K562 (cell line): ENCODE results near the gene EXD2.

Source experiments
- ASH1L ChIP-seq: fragments of 450-650 bp; IDR thresholded peaks from 2 replicates; pipeline ENCODE4 v1.6.1; 2018; ENCODE audit warnings: borderline replicate concordance, mild to moderate bottlenecking, low read depth; ENCODE audit not compliant: partially characterized antibody
- BACH1 ChIP-seq: fragments of 200-800 bp; sonication (Bioruptor generic); IDR thresholded peaks from 2 replicates; pipeline ENCODE4 v1.6.1; 2016; ENCODE audit warnings: missing genetic modification characterization, missing compliant biosample characterization
- EZH2 ChIP-seq: IDR thresholded peaks from 2 replicates; pipeline ENCODE4 v1.6.1; 2012; ENCODE audit warnings: low read depth, mild to moderate bottlenecking, inconsistent platforms, low read length, borderline replicate concordance
- FOXK1 ChIP-seq: sonication (generic); formaldehyde crosslinking; IDR thresholded peaks from 2 replicates; pipeline ENCODE4 v1.8.0; 2022; ENCODE audit warnings: missing genetic modification reagents, mild to moderate bottlenecking, borderline replicate concordance
- GATAD2A ChIP-seq: fragments of 450-650 bp; IDR thresholded peaks from 2 replicates; pipeline ENCODE4 v1.6.1; 2017
- HNRNPUL1 ChIP-seq: fragments of 200-400 bp; formaldehyde crosslinking; IDR thresholded peaks from 2 replicates; pipeline ENCODE4 v1.6.1; 2017; ENCODE audit warnings: low read length
- KDM4B ChIP-seq, 2 experiments: fragments of 450-650 bp in 1 of 2; sonication (generic) in 1 of 2; IDR thresholded peaks; 2 replicates each; pipeline ENCODE4 v1.6.1; 2016 to 2017; ENCODE audit warnings: borderline replicate concordance in 2 of 2, antibody characterized with exemption in 1 of 2, low read depth in 1 of 2, mild to moderate bottlenecking in 1 of 2
- SMAD4 ChIP-seq: fragments of 250-450 bp; sonication (Bioruptor Pico); conservative IDR thresholded peaks from 2 replicates; pipeline ENCODE4 v1.8.0; 2021; ENCODE audit warnings: inconsistent platforms, mild to moderate bottlenecking, moderate library complexity
- ZNF586 ChIP-seq: fragments of 450-650 bp; formaldehyde crosslinking; conservative IDR thresholded peaks from 2 replicates; pipeline ENCODE4 v1.4.0; 2020; ENCODE audit warnings: mild to moderate bottlenecking, moderate library complexity
- ZNF644 ChIP-seq: fragments of 200-800 bp; sonication (Bioruptor generic); IDR thresholded peaks from 2 replicates; pipeline ENCODE4 v1.6.1; 2016; ENCODE audit warnings: low read depth, missing genetic modification characterization, missing compliant biosample characterization
- ZZZ3 ChIP-seq: fragments of 450-650 bp; IDR thresholded peaks from 2 replicates; pipeline ENCODE4 v1.6.1; 2016; ENCODE audit warnings: antibody characterized with exemption, mild to moderate bottlenecking, moderate library complexity
- TF ChIP-seq, protein P1 (sequence below), 3 experiments: IDR thresholded peaks in 2 of 3; conservative IDR thresholded peaks in 1 of 3; 2 replicates each; pipeline ENCODE4 v1.5.1; 2011 to 2012; ENCODE audit warnings: low read length in 3 of 3, mild to moderate bottlenecking in 3 of 3, control low read depth in 2 of 3, improper control_type of control experiment in 1 of 3, inconsistent platforms in 1 of 3, low read depth in 1 of 3, mixed read lengths in 1 of 3, moderate library complexity in 1 of 3; ENCODE audit not compliant: insufficient read depth in 2 of 3
- TF ChIP-seq, protein P2 (sequence below): sonication (generic); formaldehyde crosslinking; IDR thresholded peaks from 2 replicates; pipeline ENCODE4 v1.9.0; 2022; ENCODE audit warnings: mild to moderate bottlenecking, missing genetic modification reagents

DNA sequence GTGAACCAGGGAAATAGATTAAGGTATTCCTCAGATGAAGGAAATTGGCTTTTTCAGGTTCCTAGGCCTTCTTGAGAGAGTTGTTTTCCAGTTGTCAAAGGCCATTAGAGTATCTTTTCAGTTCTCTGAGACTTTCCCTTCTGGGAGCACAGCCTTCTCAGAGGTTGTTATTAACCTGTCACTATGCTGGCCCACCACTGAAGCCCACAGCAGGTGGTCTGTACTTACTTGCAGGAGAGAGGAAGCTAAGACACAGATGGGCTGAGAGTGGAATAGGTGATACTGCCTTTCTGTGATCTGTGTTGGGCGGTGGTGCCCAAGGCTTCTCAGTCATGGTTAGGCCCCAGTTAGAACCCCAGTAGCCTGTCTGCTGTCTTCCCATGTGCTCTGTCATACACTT is 45.8 kb downstream of the EXD2 start:
- TF ChIP-seq HNRNPUL1 = no peak
- TF ChIP-seq, protein P1, sequence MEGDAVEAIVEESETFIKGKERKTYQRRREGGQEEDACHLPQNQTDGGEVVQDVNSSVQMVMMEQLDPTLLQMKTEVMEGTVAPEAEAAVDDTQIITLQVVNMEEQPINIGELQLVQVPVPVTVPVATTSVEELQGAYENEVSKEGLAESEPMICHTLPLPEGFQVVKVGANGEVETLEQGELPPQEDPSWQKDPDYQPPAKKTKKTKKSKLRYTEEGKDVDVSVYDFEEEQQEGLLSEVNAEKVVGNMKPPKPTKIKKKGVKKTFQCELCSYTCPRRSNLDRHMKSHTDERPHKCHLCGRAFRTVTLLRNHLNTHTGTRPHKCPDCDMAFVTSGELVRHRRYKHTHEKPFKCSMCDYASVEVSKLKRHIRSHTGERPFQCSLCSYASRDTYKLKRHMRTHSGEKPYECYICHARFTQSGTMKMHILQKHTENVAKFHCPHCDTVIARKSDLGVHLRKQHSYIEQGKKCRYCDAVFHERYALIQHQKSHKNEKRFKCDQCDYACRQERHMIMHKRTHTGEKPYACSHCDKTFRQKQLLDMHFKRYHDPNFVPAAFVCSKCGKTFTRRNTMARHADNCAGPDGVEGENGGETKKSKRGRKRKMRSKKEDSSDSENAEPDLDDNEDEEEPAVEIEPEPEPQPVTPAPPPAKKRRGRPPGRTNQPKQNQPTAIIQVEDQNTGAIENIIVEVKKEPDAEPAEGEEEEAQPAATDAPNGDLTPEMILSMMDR (IDR thresholded peaks at IDR 0.05 in 2 of 3, conservative IDR thresholded peaks at IDR 0.05 in 1 of 3; ENCODE audit: insufficient read depth in 2 of 3, low read depth in 1 of 3, low read length in 3 of 3) = no peak
- TF ChIP-seq, protein P2, sequence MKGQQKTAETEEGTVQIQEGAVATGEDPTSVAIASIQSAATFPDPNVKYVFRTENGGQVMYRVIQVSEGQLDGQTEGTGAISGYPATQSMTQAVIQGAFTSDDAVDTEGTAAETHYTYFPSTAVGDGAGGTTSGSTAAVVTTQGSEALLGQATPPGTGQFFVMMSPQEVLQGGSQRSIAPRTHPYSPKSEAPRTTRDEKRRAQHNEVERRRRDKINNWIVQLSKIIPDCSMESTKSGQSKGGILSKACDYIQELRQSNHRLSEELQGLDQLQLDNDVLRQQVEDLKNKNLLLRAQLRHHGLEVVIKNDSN = no peak
- no peak for TF ChIP-seq BACH1 (tag)
- TF ChIP-seq GATAD2A = no peak
- TF ChIP-seq EZH2 = no peak
- no peak for TF ChIP-seq FOXK1 (CRISPR knock-in tag)
- TF ChIP-seq SMAD4 (CRISPR knock-in tag) = no peak
- TF ChIP-seq ZZZ3 = no peak
- no peak for TF ChIP-seq ZNF586
- no peak for TF ChIP-seq KDM4B (IDR thresholded peaks at IDR 0.05; ENCODE audit: borderline replicate concordance in 2 of 2, low read depth in 1 of 2)
- no peak for TF ChIP-seq ZNF644
- no peak for TF ChIP-seq ASH1L
